Neural progenitor cell (in vitro differentiated cells): ENCODE results near the gene CREB3L2.
"Not testable (repeated sequence)": the region's sequence is repeated elsewhere in the genome, so short reads cannot be mapped to it uniquely, and the experiment has no call there.

Source experiments
- CTCF ChIP-seq: fragments of 200-600 bp; sonication (generic); IDR thresholded peaks from 2 replicates; pipeline ENCODE4 v1.5.1; 2017; ENCODE audit warnings: antibody characterized with exemption, mild to moderate bottlenecking
- EZH2phosphoT487 ChIP-seq: fragments of 200-600 bp; sonication (generic); IDR thresholded peaks from 2 replicates; pipeline ENCODE4 v1.6.1; 2017; ENCODE audit warnings: antibody characterized with exemption

DNA sequence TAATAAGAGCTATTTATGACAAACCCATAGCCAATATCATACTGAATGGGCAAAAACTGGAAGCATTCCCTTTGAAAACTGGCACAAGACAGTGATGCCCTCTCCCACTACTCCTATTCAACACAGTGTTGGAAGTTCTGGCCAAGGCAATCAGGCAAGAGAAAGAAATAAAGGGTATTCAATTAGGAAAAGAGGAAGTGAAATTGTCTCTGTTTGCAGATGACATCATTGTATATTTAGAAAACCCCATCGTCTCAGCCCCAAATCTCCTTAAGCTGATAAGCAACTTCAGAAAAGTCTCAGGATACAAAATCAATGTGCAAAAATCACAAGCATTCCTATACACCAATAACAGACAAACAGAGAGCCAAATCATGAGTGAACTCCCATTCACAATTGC lies 38.2 kb upstream of the CREB3L2 start:
- not testable (repeated sequence) for TF ChIP-seq EZH2phosphoT487, CTCF
